Mucosa of descending colon (tissue), 3 donors: Measurements from ENCODE around the gene ANO9. TPM values are rescaled to one million over a fixed set of nuclear protein-coding genes. Genes with fewer than 3 reads are reported as not detected.

Source experiments
- ATAC-seq: fragments of 200-7000 bp; cut with Tn5 transposase; one replicate; pipeline ENCODE4 v1.9.1; 2020; ENCODE audit warnings: mild to moderate bottlenecking, moderate library complexity
- DNase-seq, 3 donors: peaks; one replicate each; pipeline ENCODE4 v3.0.0-alpha.2; 2020
- H3K36me3 ChIP-seq: fragments of 200-600 bp; one replicate; pipeline ENCODE4 v1.8.0; 2021; ENCODE audit warnings: low read depth, mild to moderate bottlenecking
- H3K4me1 ChIP-seq: fragments of 200-600 bp; one replicate; pipeline ENCODE4 v1.8.0; 2021; ENCODE audit warnings: low read depth, mild to moderate bottlenecking
- H3K4me3 ChIP-seq: fragments of 200-600 bp; one replicate; pipeline ENCODE4 v1.8.0; 2021; ENCODE audit warnings: mild to moderate bottlenecking
- H3K9me3 ChIP-seq: fragments of 200-600 bp; one replicate; pipeline ENCODE4 v1.8.0; 2021; ENCODE audit warnings: mild to moderate bottlenecking
- intact Hi-C, 2 donors: fragments of 100-400 bp; cut with DNase I in 1 of 2; cut with micrococcal nuclease in 1 of 2; formaldehyde crosslinking; loops; one replicate each; pipeline versions ENCODE4 v1.11.0 to v1.11.1; 2022; cut with DNase I, micrococcal nuclease
- total RNA-seq, 3 donors: library from RNA; stranded (reverse); fragmentation: NEBNext Ultra II Directional in 2 of 3; extraction: Animal tissue kit (Norgen Biotek cat#: 25700) in 2 of 3; gene quantifications; one replicate each; pipeline versions ENCODE4 v1.2.1 to v1.2.4, GENCODE V29; 2021 to 2023
- TF ChIP-seq, protein P1 (sequence below): fragments of 200-600 bp; IDR thresholded peaks from one replicate; pipeline ENCODE4 v1.8.0; 2022; ENCODE audit warnings: antibody characterized with exemption, mild to moderate bottlenecking
- donor health status: DM: no; HTN: no; CAD: no; lungs with moderate emphysema.
- donor health status: DM: no; HTN: no; CAD: no.
- donor health status: DM: no; HTN: yes; CAD: no.

The ANO9 gene
- total RNA-seq, 3 donors from 2014 or later = 85.2 to 179 (median 131) TPM

DNA sequence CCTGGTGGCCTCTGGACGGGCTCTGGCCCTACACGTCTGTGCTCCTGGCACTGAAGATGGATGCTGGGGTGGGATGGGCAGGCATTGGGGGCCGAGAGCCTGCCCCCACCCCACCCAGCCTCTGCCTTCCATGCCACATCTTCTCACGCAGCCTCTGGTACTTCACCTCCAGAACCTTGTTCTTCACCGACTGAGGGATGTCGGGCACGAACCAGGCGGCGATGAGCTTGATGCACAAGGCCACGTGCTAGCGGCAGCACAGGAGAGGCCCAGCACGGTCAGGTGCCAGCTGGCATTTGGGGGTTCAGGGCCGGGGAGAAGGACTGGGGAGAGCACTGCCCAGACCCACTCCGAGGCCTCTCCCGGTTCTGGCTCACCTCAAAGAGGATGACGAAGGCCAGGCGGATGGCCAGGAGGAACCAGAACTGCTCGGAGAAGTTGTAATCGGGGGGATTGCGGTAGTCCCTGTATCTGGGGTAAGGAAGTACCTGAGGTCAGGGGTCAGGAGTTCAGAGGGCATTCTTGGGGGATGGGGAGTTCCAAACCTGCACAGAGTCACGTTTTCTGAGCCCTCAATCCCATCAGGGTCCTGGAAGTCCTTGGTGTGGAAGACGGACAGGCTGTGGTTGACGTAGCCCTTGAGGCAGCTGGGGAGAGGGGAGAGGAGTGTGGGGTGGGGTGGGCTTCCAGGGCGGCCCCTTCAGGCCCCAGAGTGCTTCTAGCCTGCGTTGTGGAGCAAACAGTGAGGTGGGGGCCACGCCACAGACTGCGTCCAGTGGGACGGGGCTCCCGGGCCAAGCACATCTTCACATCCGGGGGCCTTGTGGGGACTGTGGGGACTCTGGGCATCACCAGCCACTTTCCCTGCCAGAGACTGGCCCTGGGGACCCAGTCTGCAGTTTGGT lies 23.2 kb downstream of the ANO9 start:
- TF ChIP-seq, protein P1, sequence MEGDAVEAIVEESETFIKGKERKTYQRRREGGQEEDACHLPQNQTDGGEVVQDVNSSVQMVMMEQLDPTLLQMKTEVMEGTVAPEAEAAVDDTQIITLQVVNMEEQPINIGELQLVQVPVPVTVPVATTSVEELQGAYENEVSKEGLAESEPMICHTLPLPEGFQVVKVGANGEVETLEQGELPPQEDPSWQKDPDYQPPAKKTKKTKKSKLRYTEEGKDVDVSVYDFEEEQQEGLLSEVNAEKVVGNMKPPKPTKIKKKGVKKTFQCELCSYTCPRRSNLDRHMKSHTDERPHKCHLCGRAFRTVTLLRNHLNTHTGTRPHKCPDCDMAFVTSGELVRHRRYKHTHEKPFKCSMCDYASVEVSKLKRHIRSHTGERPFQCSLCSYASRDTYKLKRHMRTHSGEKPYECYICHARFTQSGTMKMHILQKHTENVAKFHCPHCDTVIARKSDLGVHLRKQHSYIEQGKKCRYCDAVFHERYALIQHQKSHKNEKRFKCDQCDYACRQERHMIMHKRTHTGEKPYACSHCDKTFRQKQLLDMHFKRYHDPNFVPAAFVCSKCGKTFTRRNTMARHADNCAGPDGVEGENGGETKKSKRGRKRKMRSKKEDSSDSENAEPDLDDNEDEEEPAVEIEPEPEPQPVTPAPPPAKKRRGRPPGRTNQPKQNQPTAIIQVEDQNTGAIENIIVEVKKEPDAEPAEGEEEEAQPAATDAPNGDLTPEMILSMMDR = no peak
- Histone ChIP-seq H3K36me3 (no peaks in the 10 kb centered on the region), H3K4me1 (peaks cover 15% of the 10 kb centered on the region), H3K4me3 (no peak overlapping the region), H3K9me3 (no peaks in the 10 kb centered on the region)
- intact Hi-C loops = no loop called here
- DNase-seq (peak in 1 of 3 donors; percentile 54), ATAC-seq (no peak)

DNA sequence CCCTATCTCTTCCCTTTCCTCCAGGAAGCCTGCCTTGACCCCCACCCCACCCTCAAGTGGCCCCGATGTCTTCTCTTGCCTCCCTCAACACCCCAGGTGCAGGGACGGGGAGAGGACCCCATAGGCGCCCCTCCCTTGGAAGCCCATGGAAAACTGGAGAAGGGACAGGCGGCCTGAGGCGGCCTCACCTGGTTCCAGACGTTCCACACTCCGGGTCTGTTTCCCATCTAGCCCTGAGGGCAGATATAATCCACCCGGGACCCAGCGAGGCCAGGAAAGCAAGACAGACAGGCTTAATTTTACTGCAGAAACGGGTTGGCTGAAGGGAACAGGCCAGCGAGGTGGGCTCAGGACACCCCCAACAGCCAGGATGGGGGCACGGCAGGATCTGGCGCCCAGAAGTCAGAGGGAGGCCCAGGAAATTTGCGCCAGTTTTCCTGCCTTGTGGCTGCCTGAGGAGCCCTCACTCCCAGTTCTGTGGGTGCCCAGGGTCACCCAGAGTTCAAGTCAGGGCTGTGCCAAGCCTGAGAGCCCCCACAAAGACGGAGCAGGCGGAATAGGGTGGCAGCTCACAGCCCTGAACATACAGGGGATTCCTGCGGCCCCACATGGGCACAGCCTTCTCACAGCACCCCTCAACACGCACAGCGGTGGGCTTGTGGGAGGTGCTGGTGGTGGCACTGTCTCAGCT lies 24.0 kb downstream of the ANO9 start:
- TF ChIP-seq, protein P1 = no peak
- peak in 1 of 3 donors; percentile 48 for DNase-seq
- no peaks in the 10 kb centered on the region for H3K9me3 ChIP-seq
- ATAC-seq = no peak
- H3K4me1 ChIP-seq = peaks cover 15% of the 10 kb centered on the region
- intact Hi-C loops = no loop called here
- no peak overlapping the region for H3K4me3 ChIP-seq
- no peaks in the 10 kb centered on the region for H3K36me3 ChIP-seq

DNA sequence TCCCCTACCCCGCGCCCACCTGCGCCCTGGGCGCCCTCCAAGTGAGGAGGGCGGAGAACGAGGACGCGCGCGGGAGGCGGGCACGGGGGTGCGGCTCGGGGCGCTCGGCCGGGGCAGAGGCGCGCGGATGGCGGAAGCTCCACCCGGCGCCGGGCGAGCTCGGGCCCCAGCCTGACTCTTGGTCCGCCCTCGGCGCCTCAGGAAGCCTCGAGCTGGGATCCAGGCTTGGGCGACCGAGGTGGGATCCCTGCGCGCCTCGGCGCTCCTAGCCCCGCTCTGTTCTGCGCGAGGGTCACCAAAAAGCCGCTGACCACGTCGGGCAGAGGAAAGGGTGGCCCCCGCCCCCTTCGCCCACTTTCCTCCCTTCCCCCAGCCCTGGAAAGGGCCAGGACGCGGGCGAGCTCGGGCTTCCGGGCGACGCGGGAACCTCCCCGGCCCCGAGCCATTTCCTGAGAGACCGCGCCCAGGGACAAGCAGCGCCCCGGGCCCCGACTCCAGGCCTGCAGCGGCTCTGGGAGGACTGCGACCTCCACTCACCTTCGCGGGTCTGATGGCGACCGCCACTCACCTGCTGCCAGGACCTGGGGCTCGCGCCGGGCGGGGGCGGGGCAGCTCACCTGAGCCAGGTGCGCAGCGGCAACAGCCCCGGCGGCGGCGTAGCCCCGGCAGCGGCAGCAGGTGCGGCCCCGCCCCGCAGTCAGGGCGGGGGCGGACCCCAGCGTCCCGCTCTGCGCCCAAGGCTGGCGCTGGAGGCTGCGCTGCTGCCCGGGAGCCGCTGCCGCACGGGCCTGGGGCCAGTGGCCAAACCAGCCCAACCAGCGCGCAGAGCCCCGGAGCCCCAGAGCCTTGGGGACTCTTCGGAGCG lies 24.8 kb downstream of the ANO9 start:
- DNase-seq = peak; percentile 82 to 88 (median 85)
- H3K4me1 ChIP-seq = peaks cover 15% of the 10 kb centered on the region
- TF ChIP-seq, protein P1 = no peak

DNA sequence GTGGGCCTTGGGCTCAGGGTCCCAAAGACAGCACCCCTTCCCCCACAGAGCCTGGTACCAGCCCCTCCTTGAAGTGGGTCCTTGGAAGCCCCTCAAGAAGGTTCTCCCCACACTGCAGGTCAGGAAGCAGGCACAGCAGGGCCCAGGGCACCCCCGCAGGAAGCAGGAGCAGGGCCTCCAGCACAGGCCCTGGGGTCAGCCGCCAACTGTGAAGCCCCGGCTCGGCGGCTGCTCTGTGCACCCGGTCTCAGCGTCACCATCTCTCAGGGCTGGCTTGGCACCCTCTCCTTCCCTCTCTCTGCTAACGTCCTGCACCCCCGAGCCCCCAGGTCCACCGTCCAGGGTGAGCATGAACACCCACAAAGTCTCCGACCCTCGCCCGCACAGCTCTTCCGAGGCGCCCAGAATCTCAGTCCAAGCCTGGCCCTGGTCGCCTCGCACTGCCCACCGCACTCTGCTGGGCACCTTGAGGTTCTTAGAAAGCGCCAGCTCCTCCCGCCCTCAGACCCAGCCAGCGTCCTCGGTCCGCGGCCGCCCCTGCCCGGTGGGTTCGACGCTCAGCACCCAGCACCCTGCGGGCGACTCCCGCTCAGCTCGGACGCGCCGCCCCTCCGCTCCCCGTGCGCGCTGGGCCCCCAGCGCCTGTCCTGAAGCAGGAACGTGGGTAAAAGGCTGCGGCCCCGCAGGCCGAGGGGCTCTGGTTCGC lies 25.6 kb downstream of the ANO9 start:
- ATAC-seq (peak; percentile 14), DNase-seq (peak in 1 of 3 donors; percentile 64)
- H3K4me1 ChIP-seq = peaks cover 15% of the 10 kb centered on the region
- H3K36me3 ChIP-seq = no peaks in the 10 kb centered on the region
- peak overlapping the region; percentile 31 for H3K4me3 ChIP-seq
- H3K9me3 ChIP-seq = no peaks in the 10 kb centered on the region
- TF ChIP-seq, protein P1 = no peak
- intact Hi-C loops = no loop called here

More for the DNA sequence above, 24.8 kb downstream of the ANO9 start:
- Histone ChIP-seq H3K4me3 (peak overlapping the region; percentile 31), H3K9me3 (no peaks in the 10 kb centered on the region), H3K36me3 (no peaks in the 10 kb centered on the region)
- intact Hi-C loops = no loop called here
- ATAC-seq = peak; percentile 84

DNA sequence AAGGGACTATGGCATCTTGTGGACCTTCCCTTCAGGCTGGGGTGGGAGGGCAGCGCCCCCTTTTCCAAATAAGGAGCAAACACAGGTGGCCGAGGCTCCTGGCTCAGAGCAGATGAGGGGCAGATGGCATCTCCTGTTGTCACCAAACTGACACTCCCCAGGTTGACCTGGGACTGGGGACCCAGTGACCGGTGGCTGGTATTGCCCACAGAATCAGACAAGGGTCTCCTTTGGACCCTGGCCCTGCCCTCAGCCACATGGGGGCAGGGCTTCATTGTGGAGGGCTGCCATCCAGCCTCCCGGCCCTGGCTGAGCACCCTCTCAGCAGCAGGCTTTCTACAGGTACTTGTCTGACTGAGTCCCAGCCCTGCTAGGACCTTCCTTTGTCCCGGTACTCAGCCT lies 26.2 kb downstream of the ANO9 start:
- DNase-seq = no peak
- Histone ChIP-seq H3K4me1 (peaks cover 15% of the 10 kb centered on the region), H3K9me3 (no peaks in the 10 kb centered on the region), H3K4me3 (no peak overlapping the region), H3K36me3 (no peaks in the 10 kb centered on the region)
- intact Hi-C loops = no loop called here
- ATAC-seq = no peak
- TF ChIP-seq, protein P1 = no peak
